Measurements from ENCODE around the gene C4orf51. TPM values are rescaled to one million over a fixed set of nuclear protein-coding genes. Genes with fewer than 3 reads are reported as not detected.

C4orf51 gene
- total and polyA plus RNA-seq, 7 donors, result not detected

GRCh38 chr4:145716200-145716599, 36.3 kb downstream of the C4orf51 start:
- no peak for DNase-seq
- intact Hi-C loops (cut with DNase I), result no loop called here
- no peaks in the 10 kb centered on the region for H3K27me3 ChIP-seq
- TF ChIP-seq EP300 (IDR thresholded peaks at IDR 0.05) (no peak), POLR2A (IDR thresholded peaks at IDR 0.05) (no peak), POLR2AphosphoS5 (IDR thresholded peaks at IDR 0.05) (no peak)
- TF ChIP-seq, protein P1, sequence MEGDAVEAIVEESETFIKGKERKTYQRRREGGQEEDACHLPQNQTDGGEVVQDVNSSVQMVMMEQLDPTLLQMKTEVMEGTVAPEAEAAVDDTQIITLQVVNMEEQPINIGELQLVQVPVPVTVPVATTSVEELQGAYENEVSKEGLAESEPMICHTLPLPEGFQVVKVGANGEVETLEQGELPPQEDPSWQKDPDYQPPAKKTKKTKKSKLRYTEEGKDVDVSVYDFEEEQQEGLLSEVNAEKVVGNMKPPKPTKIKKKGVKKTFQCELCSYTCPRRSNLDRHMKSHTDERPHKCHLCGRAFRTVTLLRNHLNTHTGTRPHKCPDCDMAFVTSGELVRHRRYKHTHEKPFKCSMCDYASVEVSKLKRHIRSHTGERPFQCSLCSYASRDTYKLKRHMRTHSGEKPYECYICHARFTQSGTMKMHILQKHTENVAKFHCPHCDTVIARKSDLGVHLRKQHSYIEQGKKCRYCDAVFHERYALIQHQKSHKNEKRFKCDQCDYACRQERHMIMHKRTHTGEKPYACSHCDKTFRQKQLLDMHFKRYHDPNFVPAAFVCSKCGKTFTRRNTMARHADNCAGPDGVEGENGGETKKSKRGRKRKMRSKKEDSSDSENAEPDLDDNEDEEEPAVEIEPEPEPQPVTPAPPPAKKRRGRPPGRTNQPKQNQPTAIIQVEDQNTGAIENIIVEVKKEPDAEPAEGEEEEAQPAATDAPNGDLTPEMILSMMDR (IDR thresholded peaks at IDR 0.05), result no peak
- no peaks in the 10 kb centered on the region for H3K4me1 ChIP-seq
- H3K4me3 ChIP-seq, result no peak overlapping the region
- H3K9me3 ChIP-seq, result peaks cover 0 to 4% (median 0%) of the 10 kb centered on the region in 4 donors
- no peaks in the 10 kb centered on the region for H3K36me3 ChIP-seq
- no peak overlapping the region for H3K27ac ChIP-seq
- 74 to 83% methylated on average over 3 of the region's 3 CpGs for WGBS, 2 donors

GRCh38 chr4:145716661-145717200, 36.8 kb downstream of the C4orf51 start:
- no peaks in the 10 kb centered on the region for H3K4me1 ChIP-seq
- H3K27ac ChIP-seq, result no peak overlapping the region
- DNase-seq, result no peak
- H3K4me3 ChIP-seq, result no peak overlapping the region
- no peaks in the 10 kb centered on the region for H3K27me3 ChIP-seq
- TF ChIP-seq POLR2A (IDR thresholded peaks at IDR 0.05) (no peak), POLR2AphosphoS5 (IDR thresholded peaks at IDR 0.05) (no peak), EP300 (IDR thresholded peaks at IDR 0.05) (no peak)
- TF ChIP-seq, protein P1 (IDR thresholded peaks at IDR 0.05), result no peak
- H3K36me3 ChIP-seq, result no peaks in the 10 kb centered on the region
- WGBS, 2 donors, result 70 to 81% methylated on average over 1 of the region's 1 CpG
- intact Hi-C loops (cut with DNase I), result no loop called here
- peaks cover 0 to 3% (median 0%) of the 10 kb centered on the region in 4 donors for H3K9me3 ChIP-seq

- no peak overlapping the region for H3K27ac ChIP-seq
- H3K4me1 ChIP-seq, result no peaks in the 10 kb centered on the region
- H3K36me3 ChIP-seq, result no peaks in the 10 kb centered on the region
- H3K4me3 ChIP-seq, result no peak overlapping the region
- DNase-seq, result no peak
- peaks cover 0 to 3% (median 0%) of the 10 kb centered on the region in 4 donors for H3K9me3 ChIP-seq
- intact Hi-C loops (cut with DNase I), result no loop called here
- 76 to 89% methylated on average over 10 of the region's 10 CpGs for WGBS, 2 donors
- H3K27me3 ChIP-seq, result no peaks in the 10 kb centered on the region
- TF ChIP-seq POLR2A (IDR thresholded peaks at IDR 0.05), result no peak
- TF ChIP-seq EP300 (IDR thresholded peaks at IDR 0.05), result no peak
- TF ChIP-seq, protein P1 (IDR thresholded peaks at IDR 0.05), result no peak
- no peak for TF ChIP-seq POLR2AphosphoS5 (IDR thresholded peaks at IDR 0.05)
Measured at GRCh38 chr4:145719752-145720624, 40.0 kb downstream of the C4orf51 start.

GRCh38 chr4:145720656-145721055, 40.7 kb downstream of the C4orf51 start:
- Histone ChIP-seq H3K9me3 (peaks cover 0 to 3% (median 0%) of the 10 kb centered on the region in 4 donors), H3K4me1 (no peaks in the 10 kb centered on the region), H3K4me3 (no peak overlapping the region), H3K27me3 (no peaks in the 10 kb centered on the region), H3K36me3 (no peaks in the 10 kb centered on the region), H3K27ac (no peak overlapping the region)
- intact Hi-C loops (cut with DNase I), result no loop called here
- 86 to 92% methylated on average over 3 of the region's 3 CpGs for WGBS, 2 donors
- TF ChIP-seq POLR2AphosphoS5 (IDR thresholded peaks at IDR 0.05) (no peak), POLR2A (IDR thresholded peaks at IDR 0.05) (no peak), EP300 (IDR thresholded peaks at IDR 0.05) (no peak)
- TF ChIP-seq, protein P1 (IDR thresholded peaks at IDR 0.05), result no peak
- no peak for DNase-seq

All from sigmoid colon (tissue), 7 donors.